Body of pancreas (tissue), 4 donors: ENCODE measurements around the gene VWF.

Experiments
- CTCF ChIP-seq, 7 experiments: fragments of 450-650 bp in 4 of 7; fragments of 200-600 bp in 3 of 7; sonication (generic) in 3 of 7; IDR thresholded peaks; one replicate each; pipeline ENCODE4 v1.5.1; 2016 to 2019; ENCODE audit warnings: antibody characterized with exemption in 7 of 7
- POLR2A ChIP-seq, 3 donors: fragments of 450-650 bp; IDR thresholded peaks; one replicate each; pipeline ENCODE4 v1.6.1; 2016; ENCODE audit warnings: antibody characterized with exemption in 3 of 3, mild to moderate bottlenecking in 2 of 3

- TF ChIP-seq CTCF (IDR thresholded peaks at IDR 0.05) (no peak), POLR2A (IDR thresholded peaks at IDR 0.05) (no peak)
Measured at GRCh38 chr12:6052940-6053329, 71.5 kb downstream of the VWF start.
